ENCODE data around the gene ARHGAP24.

DNA sequence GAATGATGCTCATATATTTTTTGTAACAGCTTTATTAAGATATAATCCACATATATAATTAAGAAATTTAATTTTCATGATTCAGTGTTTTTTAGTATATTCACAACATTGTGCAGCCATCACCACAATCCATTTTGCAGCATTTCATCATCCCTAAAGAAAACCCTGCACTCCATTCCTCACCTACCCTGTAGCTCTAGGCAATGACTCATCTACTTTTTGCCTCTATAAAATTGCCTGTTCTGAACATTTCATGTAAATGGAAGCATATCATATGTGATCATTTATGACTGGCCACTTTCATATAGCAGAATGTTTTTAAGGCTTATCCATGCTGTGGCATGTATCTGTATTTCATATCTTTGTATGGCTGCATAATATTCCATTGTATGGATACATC lies 545.0 kb downstream of the ARHGAP24 start:
- TF ChIP-seq, protein P1, sequence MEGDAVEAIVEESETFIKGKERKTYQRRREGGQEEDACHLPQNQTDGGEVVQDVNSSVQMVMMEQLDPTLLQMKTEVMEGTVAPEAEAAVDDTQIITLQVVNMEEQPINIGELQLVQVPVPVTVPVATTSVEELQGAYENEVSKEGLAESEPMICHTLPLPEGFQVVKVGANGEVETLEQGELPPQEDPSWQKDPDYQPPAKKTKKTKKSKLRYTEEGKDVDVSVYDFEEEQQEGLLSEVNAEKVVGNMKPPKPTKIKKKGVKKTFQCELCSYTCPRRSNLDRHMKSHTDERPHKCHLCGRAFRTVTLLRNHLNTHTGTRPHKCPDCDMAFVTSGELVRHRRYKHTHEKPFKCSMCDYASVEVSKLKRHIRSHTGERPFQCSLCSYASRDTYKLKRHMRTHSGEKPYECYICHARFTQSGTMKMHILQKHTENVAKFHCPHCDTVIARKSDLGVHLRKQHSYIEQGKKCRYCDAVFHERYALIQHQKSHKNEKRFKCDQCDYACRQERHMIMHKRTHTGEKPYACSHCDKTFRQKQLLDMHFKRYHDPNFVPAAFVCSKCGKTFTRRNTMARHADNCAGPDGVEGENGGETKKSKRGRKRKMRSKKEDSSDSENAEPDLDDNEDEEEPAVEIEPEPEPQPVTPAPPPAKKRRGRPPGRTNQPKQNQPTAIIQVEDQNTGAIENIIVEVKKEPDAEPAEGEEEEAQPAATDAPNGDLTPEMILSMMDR (IDR thresholded peaks at IDR 0.05; ENCODE audit: low read length) = no peak
- TF ChIP-seq EZH2 (optimal IDR thresholded peaks at IDR 0.05; ENCODE audit: low read depth, low read length) (no peak), EZH2phosphoT487 (IDR thresholded peaks at IDR 0.05; ENCODE audit: low read length) (no peak)

Measured in MM.1S (cell line).